Glutamatergic neuron (in vitro differentiated cells): ENCODE data around the gene FAM118A. TPM values are rescaled to one million over a fixed set of nuclear protein-coding genes. Genes with fewer than 3 reads are reported as not detected.
A peak's percentile ranks its signal among the peaks of the same experiment; 100 is the strongest.

Experiments
- DNase-seq: peaks from one replicate; pipeline ENCODE4 v3.0.0; 2022
- H3K27ac Mint-ChIP-seq: one replicate; pipeline ENCODE4 v1.8.0; 2020; ENCODE audit warnings: mild to moderate bottlenecking, mixed read lengths, inconsistent platforms; ENCODE audit not compliant: unreplicated experiment
- H3K27me3 Mint-ChIP-seq: one replicate; pipeline ENCODE4 v1.8.0; 2020; ENCODE audit warnings: mild to moderate bottlenecking, moderate library complexity, mixed read lengths, inconsistent platforms; ENCODE audit not compliant: unreplicated experiment
- H3K36me3 Mint-ChIP-seq: one replicate; pipeline ENCODE4 v1.8.0; 2020; ENCODE audit warnings: mild to moderate bottlenecking, mixed read lengths, inconsistent platforms; ENCODE audit not compliant: unreplicated experiment
- H3K4me1 Mint-ChIP-seq: one replicate; pipeline ENCODE4 v1.8.0; 2020; ENCODE audit warnings: mild to moderate bottlenecking, low read depth, mixed read lengths, inconsistent platforms; ENCODE audit not compliant: unreplicated experiment
- H3K4me3 Mint-ChIP-seq: one replicate; pipeline ENCODE4 v1.8.0; 2020; ENCODE audit warnings: mild to moderate bottlenecking, mixed read lengths, inconsistent platforms; ENCODE audit not compliant: unreplicated experiment
- H3K9me3 Mint-ChIP-seq: one replicate; pipeline ENCODE4 v1.8.0; 2020; ENCODE audit warnings: mild to moderate bottlenecking, moderate library complexity, mixed read lengths, inconsistent platforms; ENCODE audit not compliant: unreplicated experiment
- total RNA-seq: library from RNA; stranded (reverse); fragmentation: NEBNext Ultra II Directional; extraction: Animal tissue kit (Norgen Biotek cat#: 25700); gene quantifications from one replicate; pipeline ENCODE4 v1.2.1, GENCODE V29; 2021; ENCODE audit not compliant: unreplicated experiment
- TF ChIP-seq, protein P1 (sequence below): fragments of 200-600 bp; sonication (generic); IDR thresholded peaks from one replicate; pipeline ENCODE4 v1.5.0; 2021; ENCODE audit not compliant: partially characterized antibody, unreplicated experiment

Gene FAM118A
- total RNA-seq, 1 donor from 2014 or later = 28.0 TPM

DNA sequence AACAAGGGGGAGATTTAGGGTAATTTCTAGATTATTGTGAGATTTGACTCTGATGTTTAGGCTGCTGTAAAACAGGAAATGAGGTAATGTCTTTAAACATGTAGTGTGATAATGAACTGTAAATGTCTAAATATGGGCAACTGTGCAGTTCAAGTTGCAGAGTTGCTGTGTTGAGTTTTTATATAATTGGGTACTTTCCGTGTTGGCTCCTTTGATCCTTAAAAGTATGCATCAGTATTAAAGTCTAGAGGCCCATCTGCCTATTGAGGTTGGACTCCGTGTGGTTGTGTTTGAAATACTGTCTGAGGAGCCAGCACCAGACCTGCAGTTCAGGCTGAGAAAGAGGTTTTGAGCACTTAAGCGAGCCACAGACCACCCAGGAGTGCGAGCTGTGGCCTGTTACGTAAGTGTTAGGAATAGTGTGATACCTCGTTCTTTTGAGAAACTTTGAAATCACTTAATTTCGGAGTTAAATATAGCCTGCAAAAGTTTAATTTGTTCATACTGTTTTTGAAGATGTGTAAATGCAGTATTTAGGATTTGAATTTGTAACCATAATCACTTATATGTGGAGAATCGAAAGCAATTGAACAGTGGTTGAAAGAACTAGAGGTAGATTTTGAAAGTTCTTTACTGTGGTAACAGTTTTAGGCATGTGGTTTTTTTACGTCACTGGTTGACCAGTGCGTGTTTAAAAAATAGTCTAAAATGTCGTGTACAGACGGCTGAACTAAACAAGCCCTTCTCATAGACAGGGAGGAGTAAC is 9.0 kb downstream of the FAM118A start:
- peaks cover 5% of the 10 kb centered on the region for H3K36me3 Mint-ChIP-seq
- H3K4me1 Mint-ChIP-seq = peaks cover 17% of the 10 kb centered on the region
- H3K9me3 Mint-ChIP-seq = no peaks in the 10 kb centered on the region
- H3K27ac Mint-ChIP-seq = no peak overlapping the region
- TF ChIP-seq, protein P1, sequence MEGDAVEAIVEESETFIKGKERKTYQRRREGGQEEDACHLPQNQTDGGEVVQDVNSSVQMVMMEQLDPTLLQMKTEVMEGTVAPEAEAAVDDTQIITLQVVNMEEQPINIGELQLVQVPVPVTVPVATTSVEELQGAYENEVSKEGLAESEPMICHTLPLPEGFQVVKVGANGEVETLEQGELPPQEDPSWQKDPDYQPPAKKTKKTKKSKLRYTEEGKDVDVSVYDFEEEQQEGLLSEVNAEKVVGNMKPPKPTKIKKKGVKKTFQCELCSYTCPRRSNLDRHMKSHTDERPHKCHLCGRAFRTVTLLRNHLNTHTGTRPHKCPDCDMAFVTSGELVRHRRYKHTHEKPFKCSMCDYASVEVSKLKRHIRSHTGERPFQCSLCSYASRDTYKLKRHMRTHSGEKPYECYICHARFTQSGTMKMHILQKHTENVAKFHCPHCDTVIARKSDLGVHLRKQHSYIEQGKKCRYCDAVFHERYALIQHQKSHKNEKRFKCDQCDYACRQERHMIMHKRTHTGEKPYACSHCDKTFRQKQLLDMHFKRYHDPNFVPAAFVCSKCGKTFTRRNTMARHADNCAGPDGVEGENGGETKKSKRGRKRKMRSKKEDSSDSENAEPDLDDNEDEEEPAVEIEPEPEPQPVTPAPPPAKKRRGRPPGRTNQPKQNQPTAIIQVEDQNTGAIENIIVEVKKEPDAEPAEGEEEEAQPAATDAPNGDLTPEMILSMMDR = no peak
- DNase-seq = no peak
- no peak overlapping the region for H3K4me3 Mint-ChIP-seq
- peaks cover 3% of the 10 kb centered on the region for H3K27me3 Mint-ChIP-seq

GRCh38 chr22:45319324-45319685 is 9.6 kb downstream of the FAM118A start:
- TF ChIP-seq, protein P1 = no peak
- Mint-ChIP-seq H3K27me3 (peaks cover 5% of the 10 kb centered on the region), H3K4me1 (peaks cover 17% of the 10 kb centered on the region), H3K4me3 (no peak overlapping the region), H3K9me3 (no peaks in the 10 kb centered on the region), H3K27ac (no peak overlapping the region), H3K36me3 (peaks cover 8% of the 10 kb centered on the region)
- no peak for DNase-seq

- Mint-ChIP-seq H3K27me3 (peaks cover 8% of the 10 kb centered on the region), H3K4me1 (peaks cover 19% of the 10 kb centered on the region), H3K4me3 (no peak overlapping the region), H3K36me3 (peaks cover 12% of the 10 kb centered on the region), H3K9me3 (no peaks in the 10 kb centered on the region), H3K27ac (no peak overlapping the region)
- DNase-seq = no peak
- TF ChIP-seq, protein P1 = no peak
These were observed 10.7 kb downstream of the FAM118A start for GRCh38 chr22:45320357-45320976.

- Mint-ChIP-seq H3K9me3 (no peaks in the 10 kb centered on the region), H3K36me3 (peaks cover 14% of the 10 kb centered on the region), H3K27ac (peak overlapping the region; percentile 11), H3K27me3 (peaks cover 8% of the 10 kb centered on the region), H3K4me1 (peaks cover 19% of the 10 kb centered on the region), H3K4me3 (no peak overlapping the region)
- TF ChIP-seq, protein P1 = no peak
- no peak for DNase-seq
These were observed 12.1 kb downstream of the FAM118A start for GRCh38 chr22:45321827-45322226.
